ENCODE results near the gene KANSL1.

KANSL1 gene

GRCh38 chr17:45995627-45996270 lies 197.5 kb downstream of the KANSL1 start:
- DNase-seq, result no peak

GRCh38 chr17:45994987-45995386 lies 198.2 kb downstream of the KANSL1 start:
- peak; percentile 77 for DNase-seq

GRCh38 chr17:45993962-45994627 lies 199.1 kb downstream of the KANSL1 start:
- no peak for DNase-seq

- DNase-seq, result no peak
Observed at GRCh38 chr17:45992904-45993303, 200.3 kb downstream of the KANSL1 start.

DNA sequence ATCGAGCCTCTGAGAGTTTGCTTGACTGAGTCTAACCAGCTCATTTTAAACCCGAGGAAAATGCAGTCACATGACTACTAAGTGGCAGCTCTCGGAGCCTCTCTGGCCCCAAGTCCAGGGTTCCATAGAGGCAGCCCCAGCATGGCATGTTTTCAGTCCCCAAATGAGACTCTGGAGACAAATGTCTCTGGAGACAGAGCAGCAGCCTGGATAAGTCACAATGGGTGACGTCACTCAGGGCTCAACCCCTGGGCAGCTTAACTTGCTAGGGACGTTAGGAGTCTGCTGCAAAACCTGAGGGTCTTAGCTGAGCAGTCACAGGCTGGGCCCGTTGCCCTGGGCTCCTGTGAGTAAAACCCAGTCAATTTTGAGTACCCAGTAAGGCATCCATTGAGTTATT lies 201.1 kb downstream of the KANSL1 start:
- no peak for DNase-seq

GRCh38 chr17:45991341-45991740 lies 201.9 kb downstream of the KANSL1 start:
- no peak for DNase-seq

GRCh38 chr17:45990886-45991285 lies 202.3 kb downstream of the KANSL1 start:
- DNase-seq, result no peak

- no peak for DNase-seq
Observed at GRCh38 chr17:45989759-45990158, 203.5 kb downstream of the KANSL1 start.

DNA sequence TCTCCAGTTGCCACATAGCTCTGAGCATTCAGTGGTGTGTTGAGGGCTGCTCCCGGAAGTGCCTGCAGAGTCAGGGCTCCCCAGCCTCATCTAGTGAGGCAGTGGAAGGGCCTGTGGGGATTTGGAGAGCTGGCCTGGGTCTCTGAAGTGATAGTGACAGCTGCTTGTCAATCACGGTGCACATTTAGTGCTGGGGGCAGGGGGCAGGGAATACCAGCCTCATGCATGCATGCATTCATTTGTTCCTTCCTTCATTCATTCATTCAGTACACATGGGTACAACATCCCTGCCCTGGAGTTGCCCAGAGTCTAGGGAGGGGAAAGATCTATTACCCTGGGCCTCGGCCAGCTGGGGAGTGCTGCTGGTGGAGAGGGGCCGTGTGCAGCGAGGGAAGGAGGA lies 205.5 kb downstream of the KANSL1 start:
- no peak for DNase-seq

- DNase-seq, result no peak
Observed at GRCh38 chr17:45986056-45986455, 207.2 kb downstream of the KANSL1 start.

- DNase-seq, result no peak
Observed at GRCh38 chr17:45985447-45985846, 207.8 kb downstream of the KANSL1 start.

- DNase-seq, result no peak
Observed at GRCh38 chr17:45984368-45984767, 208.9 kb downstream of the KANSL1 start.

DNA sequence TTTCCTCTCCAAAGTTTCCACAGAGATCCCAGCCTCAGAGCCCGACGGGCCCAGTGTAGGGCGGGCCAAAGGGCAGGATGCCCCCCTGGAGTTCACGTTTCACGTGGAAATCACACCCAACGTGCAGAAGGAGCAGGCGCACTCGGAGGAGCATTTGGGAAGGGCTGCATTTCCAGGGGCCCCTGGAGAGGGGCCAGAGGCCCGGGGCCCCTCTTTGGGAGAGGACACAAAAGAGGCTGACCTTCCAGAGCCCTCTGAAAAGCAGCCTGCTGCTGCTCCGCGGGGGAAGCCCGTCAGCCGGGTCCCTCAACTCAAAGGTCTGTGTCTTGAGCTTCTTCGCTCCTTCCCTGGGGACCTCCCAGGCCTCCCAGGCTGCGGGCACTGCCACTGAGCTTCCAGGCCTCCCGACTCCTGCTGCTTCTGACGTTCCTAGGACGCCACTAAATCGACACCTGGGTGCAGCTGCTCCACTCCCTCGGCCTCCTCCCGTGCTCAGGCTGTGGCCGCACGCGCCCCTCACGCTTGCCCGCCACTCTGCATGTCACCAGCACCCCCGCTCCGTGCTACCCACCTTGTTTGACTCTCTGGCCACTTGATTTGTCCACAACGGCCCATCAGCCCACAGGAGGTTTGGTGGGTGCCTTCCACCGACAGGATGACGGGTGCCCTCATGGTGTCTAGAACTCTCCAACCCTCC lies 209.5 kb downstream of the KANSL1 start:
- DNase-seq, result no peak

DNA sequence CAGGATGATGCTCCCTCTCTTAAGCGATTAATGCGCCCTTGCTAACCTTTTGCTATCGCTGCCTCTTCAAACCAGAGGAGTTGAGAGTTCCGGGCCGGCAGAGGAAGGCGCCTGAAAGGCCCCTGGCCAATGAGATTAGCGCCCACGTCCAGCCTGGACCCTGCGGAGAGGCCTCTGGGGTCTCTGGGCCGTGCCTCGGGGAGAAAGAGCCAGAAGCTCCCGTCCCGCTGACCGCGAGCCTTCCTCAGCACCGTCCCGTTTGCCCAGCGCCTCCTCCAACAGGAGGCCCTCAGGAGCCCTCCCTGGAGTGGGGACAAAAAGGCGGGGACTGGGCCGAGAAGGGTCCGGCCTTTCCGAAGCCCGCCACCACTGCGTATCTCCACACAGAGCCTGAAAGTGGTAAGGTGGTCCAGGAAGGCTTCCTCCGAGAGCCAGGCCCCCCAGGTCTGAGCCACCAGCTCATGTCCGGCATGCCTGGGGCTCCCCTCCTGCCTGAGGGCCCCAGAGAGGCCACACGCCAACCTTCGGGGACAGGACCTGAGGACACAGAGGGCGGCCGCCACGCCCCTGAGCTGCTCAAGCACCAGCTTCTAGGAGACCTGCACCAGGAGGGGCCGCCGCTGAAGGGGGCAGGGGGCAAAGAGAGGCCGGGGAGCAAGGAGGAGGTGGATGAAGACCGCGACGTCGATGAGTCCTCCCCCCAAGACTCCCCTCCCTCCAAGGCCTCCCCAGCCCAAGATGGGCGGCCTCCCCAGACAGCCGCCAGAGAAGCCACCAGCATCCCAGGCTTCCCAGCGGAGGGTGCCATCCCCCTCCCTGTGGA lies 210.2 kb downstream of the KANSL1 start:
- no peak for DNase-seq

GRCh38 chr17:45981306-45981705 lies 211.9 kb downstream of the KANSL1 start:
- no peak for DNase-seq

DNA sequence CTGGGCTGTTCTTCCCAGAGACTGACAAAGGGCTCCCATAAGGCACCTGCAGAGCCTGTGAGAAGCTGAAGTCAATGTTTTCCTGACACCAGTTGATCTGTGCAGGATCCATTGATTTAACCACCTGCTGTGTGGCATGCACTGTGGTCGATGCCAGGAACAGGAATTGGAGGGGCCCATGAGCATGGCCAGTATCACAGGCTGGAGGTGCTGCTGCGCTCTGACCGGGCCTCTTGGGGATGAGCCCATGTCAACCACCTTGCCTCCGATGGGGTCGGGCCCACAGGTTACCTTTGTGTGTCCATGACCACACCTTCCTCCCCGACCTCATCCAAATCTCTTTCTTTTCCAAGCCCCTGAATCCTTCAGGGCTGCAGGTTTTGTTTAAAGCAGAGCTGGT lies 212.4 kb downstream of the KANSL1 start:
- no peak for DNase-seq

All from islet precursor cell (in vitro differentiated cells).